ENCODE measurements around the gene NOTCH3. TPM values are rescaled to one million over a fixed set of nuclear protein-coding genes. Genes with fewer than 3 reads are reported as not detected.

The NOTCH3 gene
- total and polyA plus RNA-seq, 2 of the 8 experiments (the other 6 are each of a cell fraction or from before 2014, with no cell fraction given) = 37.5 to 107 TPM

DNA sequence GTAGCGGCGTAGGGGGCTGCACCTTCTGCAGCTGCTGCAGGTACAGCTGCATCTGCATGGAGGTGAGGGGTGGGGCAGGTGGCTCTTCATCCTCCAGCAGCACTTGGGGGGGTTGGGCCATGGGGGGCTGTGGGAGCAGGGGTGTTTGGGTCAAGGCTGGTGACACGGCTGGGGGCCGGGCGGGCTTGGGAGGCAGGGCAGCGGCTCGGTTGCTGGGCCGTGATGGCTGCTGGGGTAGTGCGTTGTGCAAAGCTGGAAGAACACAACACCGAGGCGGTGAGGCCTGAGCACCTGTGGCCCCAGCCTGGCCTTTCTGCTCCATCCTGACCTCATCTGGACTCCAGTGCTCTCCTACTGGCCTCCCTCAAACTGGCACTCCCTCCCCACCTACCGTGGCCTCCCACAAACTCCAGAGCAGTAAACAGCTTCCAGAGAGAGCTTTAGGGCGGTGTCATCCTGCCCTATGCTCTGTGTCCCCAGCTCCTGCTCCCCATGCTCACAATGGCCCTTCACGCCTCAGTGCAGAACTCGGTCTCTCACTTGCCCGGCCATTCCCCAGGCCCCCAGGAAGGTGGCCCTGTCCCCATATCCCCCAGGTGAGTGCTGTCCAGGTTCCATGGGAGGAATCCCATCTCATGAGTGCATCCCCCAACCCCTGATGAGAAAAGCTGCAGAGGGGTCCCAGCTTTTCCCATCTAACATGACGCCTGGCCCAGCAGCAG lies 42.6 kb upstream of the NOTCH3 start:
- no peak overlapping the region for H4K5ac ChIP-seq (ENCODE audit: insufficient read length, low read depth, low read length)
- H2BK20ac ChIP-seq (ENCODE audit: low read length) = no peak overlapping the region
- no peak overlapping the region for H3K9ac ChIP-seq (replicated peaks in 1 of 4; ENCODE audit: extremely low read depth in 1 of 4, low read depth in 3 of 4, low read length in 3 of 4)
- peaks cover 18% of the 10 kb centered on the region for H3K79me1 ChIP-seq (ENCODE audit: low read depth, low read length)
- peaks cover 26 to 59% (median 46%) of the 10 kb centered on the region in 4 experiments for H3K36me3 ChIP-seq (ENCODE audit: control insufficient read depth in 2 of 4, insufficient read depth in 4 of 4, low read length in 3 of 4)
- H2AFZ ChIP-seq (ENCODE audit: low read length) = no peak overlapping the region
- H3K23ac ChIP-seq (ENCODE audit: insufficient read length) = no peak overlapping the region
- H2BK5ac ChIP-seq (ENCODE audit: low read depth, low read length) = no peak overlapping the region
- H3K4me2 ChIP-seq (ENCODE audit: insufficient read depth in 1 of 2, low read depth in 2 of 2, low read length in 2 of 2) = no peak overlapping the region
- WGBS, 2 experiments (ENCODE audit: extremely low coverage in 1 of 2, insufficient coverage in 1 of 2, insufficient read length in 1 of 2, insufficient replicate concordance in 2 of 2, low coverage in 1 of 2, low lambda C conversion rate in 2 of 2, missing lambda C conversion rate in 1 of 2) = 87% methylated on average over 8 of the region's 17 CpGs; no CpG with 5 or more reads in 1 of the 2 experiments
- H4K91ac ChIP-seq (replicated peaks; ENCODE audit: insufficient read length, low read length) = no peak overlapping the region
- no peaks in the 10 kb centered on the region for H3K23me2 ChIP-seq (ENCODE audit: low read depth, low read length)
- FAIRE-seq = no peak
- no peak overlapping the region for H2BK15ac ChIP-seq (ENCODE audit: low read length)
- H3K18ac ChIP-seq (ENCODE audit: extremely low read depth, low read length) = no peak overlapping the region
- no peak overlapping the region for H3K14ac ChIP-seq (ENCODE audit: insufficient read length)
- H3K4me3 ChIP-seq (ENCODE audit: extremely low read depth in 1 of 4, insufficient read depth in 2 of 4, low read depth in 3 of 4, low read length in 4 of 4) = no peak overlapping the region
- peaks cover 17 to 24% of the 10 kb centered on the region in 2 experiments for H4K20me1 ChIP-seq (replicated peaks in 1 of 2; ENCODE audit: control insufficient read depth in 1 of 2, insufficient read depth in 2 of 2, low read length in 2 of 2)
- H2BK120ac ChIP-seq (replicated peaks; ENCODE audit: low read depth, low read length) = no peak overlapping the region
- CTCF ChIA-PET (ENCODE audit: partially characterized antibody) = interaction anchor here (0.6 to 8.9 kb wide), 5 partner anchors 9 to 65 kb away, joined by 3 to 81 read pairs (median 8); partner anchors contain the start of gene EPHX3
- no peak for DNase-seq (ENCODE audit: low read depth in 1 of 2, low spot score in 2 of 2)
- no peaks in the 10 kb centered on the region for H3K9me3 ChIP-seq (ENCODE audit: insufficient read depth in 2 of 2, low read depth in 1 of 2, low read length in 1 of 2)
- H3K4ac ChIP-seq (replicated peaks; ENCODE audit: insufficient read length, low read depth, low read length) = no peak overlapping the region
- H3K4me1 ChIP-seq (replicated peaks in 1 of 4; ENCODE audit: control insufficient read depth in 3 of 4, insufficient read depth in 4 of 4, low read length in 3 of 4) = no peaks in the 10 kb centered on the region
- H3K27me3 ChIP-seq (replicated peaks in 1 of 4; ENCODE audit: control insufficient read depth in 3 of 4, extremely low read depth in 1 of 4, insufficient read depth in 3 of 4, low read length in 3 of 4) = no peaks in the 10 kb centered on the region
- no peak overlapping the region for H3K56ac ChIP-seq (replicated peaks; ENCODE audit: insufficient read length, low read depth, low read length)
- no peak overlapping the region for H2BK12ac ChIP-seq (ENCODE audit: low read depth, low read length)
- no peak for TF ChIP-seq RNF2 (IDR thresholded peaks at IDR 0.05; ENCODE audit: borderline replicate concordance, low read depth, low read length, missing control alignments, poor library complexity, severe bottlenecking)
- peak; percentile 43; the same call in 1 of the 2 replicates for TF ChIP-seq POLR2AphosphoS5 (IDR thresholded peaks at IDR 0.05; ENCODE audit: low read depth, low read length)
- no peaks in the 10 kb centered on the region for H3K79me2 ChIP-seq (ENCODE audit: control insufficient read depth in 1 of 2, insufficient read depth in 2 of 2, low read length in 2 of 2)
- POLR2A ChIA-PET (ENCODE audit: partially characterized antibody) = interaction anchor here (0.6 to 1.6 kb wide), 4 partner anchors 9 to 136 kb away, joined by 3 to 4 read pairs (median 3); no protein-coding TSS in a partner anchor
- no peak overlapping the region for H4K8ac ChIP-seq (ENCODE audit: extremely low read depth, insufficient read depth, low read length)
- no peak overlapping the region for H3K27ac ChIP-seq (ENCODE audit: low read depth, low read length)
- no peak overlapping the region for H2AK5ac ChIP-seq (ENCODE audit: low read depth, low read length)

Measured in H1 (cell line).